HepG2 (cell line): ENCODE results near the gene ZKSCAN1. TPM values are rescaled to one million over a fixed set of nuclear protein-coding genes. Genes with fewer than 3 reads are reported as not detected.

Experiments
- DNMT1 ChIP-seq: sonication (generic); formaldehyde crosslinking; IDR thresholded peaks from 2 replicates; pipeline ENCODE4 v1.5.1; 2020; ENCODE audit warnings: mild to moderate bottlenecking, missing genetic modification reagents
- E2F1 ChIP-seq: sonication (generic); formaldehyde crosslinking; IDR thresholded peaks from 2 replicates; pipeline ENCODE4 v1.5.0; 2020; ENCODE audit warnings: missing genetic modification reagents
- FOXK1 ChIP-seq: sonication (generic); formaldehyde crosslinking; IDR thresholded peaks from 2 replicates; pipeline ENCODE4 v1.4.0; 2020; ENCODE audit warnings: low read depth, missing genetic modification reagents, borderline replicate concordance
- GPN1 ChIP-seq: sonication (generic); formaldehyde crosslinking; IDR thresholded peaks from 2 replicates; pipeline ENCODE4 v1.5.1; 2020; ENCODE audit warnings: missing genetic modification reagents, borderline replicate concordance
- HOXD1 ChIP-seq: sonication (generic); formaldehyde crosslinking; IDR thresholded peaks from 2 replicates; pipeline ENCODE4 v1.5.0; 2020; ENCODE audit warnings: missing genetic modification reagents
- KAT8 ChIP-seq: IDR thresholded peaks from 2 replicates; pipeline ENCODE4 v1.6.1; 2016; ENCODE audit warnings: missing genetic modification reagents, missing compliant biosample characterization
- MED13 ChIP-seq: sonication (generic); formaldehyde crosslinking; IDR thresholded peaks from 2 replicates; pipeline ENCODE4 v1.5.0; 2020; ENCODE audit warnings: missing genetic modification reagents
- MEIS2 ChIP-seq: sonication (generic); formaldehyde crosslinking; IDR thresholded peaks from 2 replicates; pipeline ENCODE4 v1.9.0; 2021; ENCODE audit warnings: mild to moderate bottlenecking, missing genetic modification reagents
- NBN ChIP-seq: fragments of 450-650 bp; conservative IDR thresholded peaks from 2 replicates; pipeline ENCODE4 v1.6.1; 2017
- NCOA2 ChIP-seq: sonication (generic); formaldehyde crosslinking; IDR thresholded peaks from 2 replicates; pipeline ENCODE4 v1.8.0; 2022; ENCODE audit warnings: inconsistent platforms
- NR3C1 ChIP-seq: sonication (generic); formaldehyde crosslinking; IDR thresholded peaks from 2 replicates; pipeline ENCODE4 v1.4.0; 2020; ENCODE audit warnings: missing genetic modification reagents
- POLR2AphosphoS5 ChIP-seq: IDR thresholded peaks from 2 replicates; pipeline ENCODE4 v1.6.1; 2012; ENCODE audit warnings: low read depth, low read length
- SUZ12 ChIP-seq: fragments of 150-350 bp; IDR thresholded peaks from 2 replicates; pipeline ENCODE4 v1.6.1; 2014; ENCODE audit warnings: low read depth, low read length
- TCF7 ChIP-seq: sonication (generic); IDR thresholded peaks from 2 replicates; pipeline ENCODE4 v1.6.1; 2016; ENCODE audit warnings: antibody characterized with exemption, low read depth
- TCF7L2 ChIP-seq: IDR thresholded peaks from 2 replicates; pipeline ENCODE4 v1.6.1; 2011; ENCODE audit warnings: mild to moderate bottlenecking, low read depth, low read length, moderate library complexity
- TEAD3 ChIP-seq: optimal IDR thresholded peaks from 2 replicates; pipeline ENCODE3; 2016; ENCODE audit warnings: borderline replicate concordance
- THRA ChIP-seq: sonication (generic); formaldehyde crosslinking; IDR thresholded peaks from 2 replicates; pipeline ENCODE4 v1.4.0; 2020; ENCODE audit warnings: missing genetic modification reagents, borderline replicate concordance
- TMF1 ChIP-seq: sonication (generic); formaldehyde crosslinking; IDR thresholded peaks from 2 replicates; pipeline ENCODE4 v1.8.1; 2022; ENCODE audit warnings: low read depth, missing genetic modification reagents
- ZBTB1 ChIP-seq: sonication (generic); formaldehyde crosslinking; IDR thresholded peaks from 2 replicates; pipeline ENCODE4 v1.4.0; 2020; ENCODE audit warnings: missing genetic modification reagents, borderline replicate concordance
- ZFY ChIP-seq: sonication (generic); formaldehyde crosslinking; IDR thresholded peaks from 2 replicates; pipeline ENCODE4 v1.4.0; 2020; ENCODE audit warnings: missing genetic modification reagents
- ZNF10 ChIP-seq: sonication (generic); formaldehyde crosslinking; IDR thresholded peaks from 2 replicates; pipeline ENCODE4 v1.4.0; 2020; ENCODE audit warnings: mild to moderate bottlenecking, low read depth, missing genetic modification reagents, borderline replicate concordance
- ZNF101 ChIP-seq: sonication (generic); formaldehyde crosslinking; IDR thresholded peaks from 2 replicates; pipeline ENCODE4 v1.4.0; 2020; ENCODE audit warnings: mild to moderate bottlenecking, low read depth, missing genetic modification reagents, borderline replicate concordance
- ZNF260 ChIP-seq: sonication (generic); formaldehyde crosslinking; IDR thresholded peaks from 2 replicates; pipeline ENCODE4 v1.4.0; 2020; ENCODE audit warnings: missing genetic modification reagents, low read depth, mild to moderate bottlenecking, borderline replicate concordance
- ZNF550 ChIP-seq: sonication (generic); formaldehyde crosslinking; IDR thresholded peaks from 2 replicates; pipeline ENCODE4 v1.4.0; 2020; ENCODE audit warnings: mild to moderate bottlenecking, missing genetic modification reagents, borderline replicate concordance
- ZNF562 ChIP-seq: sonication (generic); formaldehyde crosslinking; IDR thresholded peaks from 2 replicates; pipeline ENCODE4 v1.8.0; 2022; ENCODE audit warnings: missing genetic modification reagents, borderline replicate concordance
- ZNF574 ChIP-seq: sonication (generic); formaldehyde crosslinking; IDR thresholded peaks from 2 replicates; pipeline ENCODE4 v1.4.0; 2020; ENCODE audit warnings: missing genetic modification reagents
- ZSCAN12 ChIP-seq: sonication (generic); formaldehyde crosslinking; IDR thresholded peaks from 2 replicates; pipeline ENCODE4 v1.9.0; 2021; ENCODE audit warnings: mild to moderate bottlenecking, missing genetic modification reagents
- polyA plus RNA-seq, 8 experiments: library from polyadenylated mRNA; depleted of rRNA in 3 of 8; stranded (reverse) in 7 of 8; unstranded in 1 of 8; fragments of >200 nt; fragmentation: Illumina TruSeq in 4 of 8; extraction: Trizol in 4 of 8; gene quantifications; 2 replicates each; pipeline versions ENCODE4 v1.2.1 to v1.2.3, GENCODE V29; 2011 to 2016; ENCODE audit warnings: low read depth in 4 of 8, missing spikeins in 1 of 8, mixed read lengths in 1 of 8; ENCODE audit not compliant: insufficient read depth in 1 of 8
- total RNA-seq, 5 experiments: library from RNA; depleted of rRNA; stranded (reverse); fragments of >200 nt; fragmentation: Illumina TruSeq; extraction: Trizol; gene quantifications; 2 replicates each; pipeline ENCODE4 v1.2.3, GENCODE V29; 2016; ENCODE audit warnings: low read depth in 1 of 5

The ZKSCAN1 gene
- total and polyA plus RNA-seq, 2 of the 13 experiments (the other 11 are each of a cell fraction or from before 2014, with no cell fraction given) = 46.4 to 60.6 TPM

DNA sequence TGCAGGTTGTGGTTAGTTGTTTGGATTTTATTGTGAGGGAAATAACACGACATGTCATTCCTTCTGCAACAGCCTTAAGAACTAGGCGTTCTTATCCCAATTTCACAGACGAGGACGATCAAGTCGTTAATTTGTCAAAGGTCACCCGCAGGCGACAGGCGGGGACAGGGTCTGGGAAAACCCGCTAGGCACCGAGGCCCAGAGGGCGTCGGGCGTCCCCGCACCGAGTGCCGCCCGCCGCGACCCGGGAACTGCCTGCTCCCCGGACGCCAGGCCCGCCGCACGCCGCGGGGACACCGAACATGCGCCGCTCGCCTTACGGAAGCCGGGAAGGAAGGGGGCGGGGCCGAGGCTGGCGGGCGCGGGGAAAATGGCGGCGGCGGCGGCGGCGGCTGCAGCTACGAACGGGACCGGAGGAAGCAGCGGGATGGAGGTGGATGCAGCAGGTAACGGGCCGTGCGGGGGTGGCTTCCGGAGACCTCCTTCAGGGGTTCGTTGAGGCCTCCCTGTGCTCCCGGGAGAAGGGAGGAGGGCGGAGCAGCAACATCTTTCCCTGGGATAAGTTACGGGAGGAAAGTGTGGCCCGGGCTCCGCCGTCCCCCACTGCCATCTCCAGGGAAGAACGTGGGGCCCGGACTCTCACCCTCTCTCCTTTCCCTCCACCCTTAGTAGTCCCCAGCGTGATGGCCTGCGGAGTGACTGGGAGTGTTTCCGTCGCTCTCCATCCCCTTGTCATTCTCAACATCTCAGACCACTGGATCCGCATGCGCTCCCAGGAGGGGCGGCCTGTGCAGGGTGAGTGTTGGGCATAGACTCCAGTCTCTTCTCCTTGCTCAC lies 73.4 kb downstream of the ZKSCAN1 start, which contains the start of gene COPS6 (continued):
- TF ChIP-seq MEIS2 (CRISPR knock-in tag) = peak; percentile 76
- TF ChIP-seq NR3C1 (CRISPR knock-in tag) = no peak
- TF ChIP-seq E2F1 (CRISPR knock-in tag) = peak; percentile 87
- peak; percentile 96 for TF ChIP-seq ZNF574
- TF ChIP-seq TEAD3 (CRISPR knock-in tag) = peak; percentile 65
- peak; percentile 61; the same call in 1 of the 2 replicates for TF ChIP-seq MED13
- TF ChIP-seq ZNF10 = no peak
- TF ChIP-seq NCOA2 (CRISPR knock-in tag) = no peak; the same call in 1 of the 2 replicates
- no peak for TF ChIP-seq TCF7L2
- TF ChIP-seq NBN = no peak
- peak; percentile 97 for TF ChIP-seq TMF1 (CRISPR knock-in tag)
- no peak; the same call in 1 of the 2 replicates for TF ChIP-seq ZSCAN12 (CRISPR knock-in tag)
- TF ChIP-seq ZFY (CRISPR knock-in tag) = peak; percentile 98
- TF ChIP-seq ZNF260 = no peak
- peak; percentile 53; the same call in 1 of the 2 replicates for TF ChIP-seq THRA
- peak; percentile 80; the same call in 1 of the 2 replicates for TF ChIP-seq ZBTB1
- peak; percentile 86 for TF ChIP-seq HOXD1 (CRISPR knock-in tag)
- TF ChIP-seq ZNF101 = 0 out of 2 replicates have a peak, but pooled peaks have one; percentile 32
- peak; percentile 30; the same call in 1 of the 2 replicates for TF ChIP-seq DNMT1 (CRISPR knock-in tag)
- no peak for TF ChIP-seq GPN1
- peak; percentile 75; the same call in 1 of the 2 replicates for TF ChIP-seq FOXK1 (CRISPR knock-in tag)
- no peak for TF ChIP-seq SUZ12
- 0 out of 2 replicates have a peak, but pooled peaks have one; percentile 27 for TF ChIP-seq ZNF550 (CRISPR knock-in tag)
- TF ChIP-seq KAT8 (CRISPR knock-in tag) = peak; percentile 93
- TF ChIP-seq TCF7 = no peak
- peak; percentile 79 for TF ChIP-seq POLR2AphosphoS5
- no peak; the same call in 1 of the 2 replicates for TF ChIP-seq ZNF562 (CRISPR knock-in tag)
